PC-9 (cell line): ENCODE measurements around the gene KRTAP5-1. TPM values are rescaled to one million over a fixed set of nuclear protein-coding genes. Genes with fewer than 3 reads are reported as not detected.

ENCODE experiments used
- BruUV-seq: library from RNA; stranded (reverse); fragments of 400-500 nt; replicated peaks from 2 replicates; lab custom pipeline; 2021; lab: Mats Ljungman, UMichigan
- CTCF ChIA-PET: fragments of 300-600 bp; sonication (Branson Sonifier 250); formaldehyde crosslinking; loops from one replicate; lab custom pipeline; 2022; ENCODE audit warnings: antibody characterized with exemption; lab: Charles Lee
- POLR2A ChIA-PET: fragments of 300-600 bp; sonication (Branson Sonifier 250); formaldehyde crosslinking; loops from one replicate; lab custom pipeline; 2022; ENCODE audit warnings: antibody characterized with exemption; ENCODE audit not compliant: unreplicated experiment; lab: Charles Lee
- DNase-seq, 2 experiments: peaks; one replicate each; pipeline versions ENCODE4 v3.0.0 to v3.0.0-alpha.2; 2015 to 2022; ENCODE audit warnings: mixed read lengths in 1 of 2
- H2AFZ ChIP-seq: fragments of 200-600 bp; sonication (generic); 2 replicates; pipeline ENCODE4 v1.8.1; 2017; ENCODE audit warnings: antibody characterized with exemption
- H3F3A ChIP-seq: fragments of 200-600 bp; sonication (generic); 2 replicates; pipeline ENCODE4 v1.8.1; 2017; ENCODE audit warnings: antibody characterized with exemption, mild to moderate bottlenecking, low read depth; ENCODE audit not compliant: insufficient read depth
- H3K27ac ChIP-seq: fragments of 200-600 bp; sonication (generic); 2 replicates; pipeline ENCODE4 v1.6.1; 2016; ENCODE audit warnings: mixed run types
- H3K27me3 ChIP-seq: fragments of 200-600 bp; sonication (generic); 2 replicates; pipeline ENCODE4 v1.6.1; 2016; ENCODE audit warnings: low read depth, mixed run types; ENCODE audit not compliant: insufficient read depth
- H3K36me3 ChIP-seq: fragments of 200-600 bp; sonication (generic); 2 replicates; pipeline ENCODE4 v1.6.1; 2016; ENCODE audit warnings: low read depth, mixed run types
- H3K4me1 ChIP-seq: fragments of 200-600 bp; sonication (generic); replicated peaks from 2 replicates; pipeline ENCODE4 v1.6.1; 2016; ENCODE audit warnings: mixed run types; ENCODE audit not compliant: insufficient read depth
- H3K4me2 ChIP-seq: fragments of 200-600 bp; sonication (generic); 2 replicates; pipeline ENCODE4 v1.6.1; 2017; ENCODE audit warnings: mixed run types
- H3K4me3 ChIP-seq: fragments of 200-600 bp; sonication (generic); 2 replicates; pipeline ENCODE4 v1.6.1; 2016; ENCODE audit warnings: mixed run types
- H3K79me2 ChIP-seq: fragments of 200-600 bp; sonication (generic); 2 replicates; pipeline ENCODE4 v1.6.1; 2017; ENCODE audit warnings: low read depth, mixed run types
- H3K9me2 ChIP-seq: fragments of 200-600 bp; sonication (generic); 2 replicates; pipeline ENCODE4 v1.8.1; 2017; ENCODE audit warnings: mild to moderate bottlenecking; ENCODE audit not compliant: insufficient read depth
- H3K9me3 ChIP-seq: fragments of 200-600 bp; sonication (generic); 2 replicates; pipeline ENCODE4 v1.8.1; 2016; ENCODE audit warnings: low read depth; ENCODE audit not compliant: insufficient read depth
- H4K20me1 ChIP-seq: fragments of 200-600 bp; sonication (generic); 2 replicates; pipeline ENCODE4 v1.8.1; 2017; ENCODE audit not compliant: insufficient read depth
- CTCF ChIP-seq: fragments of 200-600 bp; sonication (generic); conservative IDR thresholded peaks from 2 replicates; pipeline ENCODE4 v1.6.1; 2017; ENCODE audit warnings: mixed run types, antibody characterized with exemption, mild to moderate bottlenecking, moderate library complexity
- EZH2 ChIP-seq: fragments of 200-600 bp; sonication (generic); IDR thresholded peaks from 2 replicates; pipeline ENCODE4 v1.8.0; 2017; ENCODE audit warnings: antibody characterized with exemption, low read depth
- intact Hi-C: fragments of 100-400 bp; cut with micrococcal nuclease; formaldehyde crosslinking; loops from one replicate; pipeline ENCODE4 v1.10.0; 2022; ENCODE audit not compliant: unreplicated experiment
- total RNA-seq: library from RNA; stranded (reverse); gene quantifications from 2 replicates; pipeline ENCODE4 v1.2.3, GENCODE V29; 2021

Gene KRTAP5-1
- total RNA-seq, 1 experiment from 2014 or later = not detected

GRCh38 chr11:1554981-1555712 is 29.9 kb downstream of the KRTAP5-1 start:
- H3K27me3 ChIP-seq = no peaks in the 10 kb centered on the region

GRCh38 chr11:1553808-1554594 is 31.1 kb downstream of the KRTAP5-1 start:
- Histone ChIP-seq H3K4me3 (peak overlapping the region; percentile 38; the same call in 1 of the 2 replicates), H3K9me2 (no peaks in the 10 kb centered on the region), H3K36me3 (no peaks in the 10 kb centered on the region), H3F3A (no peaks in the 10 kb centered on the region; the same call in 1 of the 2 replicates), H2AFZ (no peak overlapping the region), H3K79me2 (no peaks in the 10 kb centered on the region), H3K4me1 (peaks cover 23% of the 10 kb centered on the region), H3K9me3 (no peaks in the 10 kb centered on the region), H4K20me1 (no peaks in the 10 kb centered on the region), H3K4me2 (peak overlapping the region; percentile 68), H3K27me3 (no peaks in the 10 kb centered on the region), H3K27ac (no peak overlapping the region)
- ChIA-PET CTCF (interaction anchor here (0.6 to 1.6 kb wide), 3 partner anchors 20 to 847 kb away, joined by 3 to 5 read pairs (median 3); partner anchors contain the start of gene TSSC4), POLR2A (no interaction called here)
- no TSS peak for BruUV-seq
- peak; percentile 69 to 75 for DNase-seq
- intact Hi-C loops = loop anchor here (2.0 kb wide), 1 partner anchor 21 kb away; no protein-coding TSS in a partner anchor
- TF ChIP-seq EZH2 (no peak), CTCF (peak; percentile 37; the same call in 1 of the 2 replicates)

More at GRCh38 chr11:1554981-1555712, 29.9 kb downstream of the KRTAP5-1 start:
- no peaks in the 10 kb centered on the region for H3K79me2 ChIP-seq
- H3K9me2 ChIP-seq = no peaks in the 10 kb centered on the region
- H3K4me3 ChIP-seq = no peak overlapping the region
- no peak overlapping the region for H2AFZ ChIP-seq
- H3K4me2 ChIP-seq = no peak overlapping the region
- intact Hi-C loops = loop anchor here (2.0 kb wide), 1 partner anchor 20 kb away; no protein-coding TSS in a partner anchor
- H3K4me1 ChIP-seq = peaks cover 30% of the 10 kb centered on the region
- no peaks in the 10 kb centered on the region for H4K20me1 ChIP-seq
- no peak for TF ChIP-seq CTCF
- TF ChIP-seq EZH2 = no peak
- no peaks in the 10 kb centered on the region; the same call in 1 of the 2 replicates for H3F3A ChIP-seq
- CTCF ChIA-PET = no interaction called here
- BruUV-seq = no TSS peak
- no peak for DNase-seq
- no peaks in the 10 kb centered on the region for H3K9me3 ChIP-seq
- no peak overlapping the region for H3K27ac ChIP-seq
- H3K36me3 ChIP-seq = no peaks in the 10 kb centered on the region
- POLR2A ChIA-PET = interaction anchor here (0.6 kb wide), 1 partner anchor 1908 kb away, joined by 13 read pairs; no protein-coding TSS in a partner anchor
